ENCODE measurements around the gene PDE6A.

PDE6A gene

DNA sequence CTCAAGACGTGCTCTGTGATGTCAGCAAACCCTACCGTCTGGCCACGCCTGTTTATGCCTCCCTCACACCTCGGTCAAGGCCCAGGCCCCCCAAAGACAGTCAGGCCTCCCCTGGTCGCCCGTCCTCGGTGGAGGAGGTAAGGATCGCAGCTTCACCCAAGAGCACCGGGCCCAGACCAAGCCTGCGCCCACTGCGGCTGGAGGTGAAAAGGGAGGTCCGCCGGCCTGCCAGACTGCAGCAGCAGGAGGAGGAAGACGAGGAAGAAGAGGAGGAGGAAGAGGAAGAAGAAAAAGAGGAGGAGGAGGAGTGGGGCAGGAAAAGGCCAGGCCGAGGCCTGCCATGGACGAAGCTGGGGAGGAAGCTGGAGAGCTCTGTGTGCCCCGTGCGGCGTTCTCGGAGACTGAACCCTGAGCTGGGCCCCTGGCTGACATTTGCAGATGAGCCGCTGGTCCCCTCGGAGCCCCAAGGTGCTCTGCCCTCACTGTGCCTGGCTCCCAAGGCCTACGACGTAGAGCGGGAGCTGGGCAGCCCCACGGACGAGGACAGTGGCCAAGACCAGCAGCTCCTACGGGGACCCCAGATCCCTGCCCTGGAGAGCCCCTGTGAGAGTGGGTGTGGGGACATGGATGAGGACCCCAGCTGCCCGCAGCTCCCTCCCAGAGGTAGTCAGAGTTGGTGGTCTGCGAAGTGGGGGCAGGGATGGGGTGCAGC lies 111.3 kb downstream of the PDE6A start:
- DNase-seq = no peak

GRCh38 chr5:149832636-149833035 lies 112.0 kb downstream of the PDE6A start:
- no peak for DNase-seq

GRCh38 chr5:149831492-149831891 lies 113.1 kb downstream of the PDE6A start:
- no peak for DNase-seq

GRCh38 chr5:149830579-149830978 lies 114.0 kb downstream of the PDE6A start:
- no peak for DNase-seq

DNA sequence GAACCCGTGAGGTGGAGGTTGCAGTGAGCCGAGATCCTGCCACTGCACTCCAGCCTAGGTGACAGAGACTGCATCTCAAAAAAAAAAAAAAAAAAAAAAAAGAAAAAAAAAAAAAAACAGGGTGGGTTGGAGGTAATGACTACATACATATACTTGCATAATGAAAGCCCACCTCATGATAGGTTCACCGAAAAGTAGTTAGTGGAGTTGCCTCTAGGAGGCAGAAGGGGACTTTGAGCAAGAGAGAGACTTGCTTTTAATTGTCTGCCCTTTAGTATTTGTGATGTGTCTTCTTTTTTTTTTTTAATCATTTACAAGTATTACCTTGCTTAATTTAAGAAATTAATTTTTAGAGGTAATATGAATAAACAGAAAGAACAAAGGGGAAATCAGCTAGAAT lies 114.6 kb downstream of the PDE6A start:
- no peak for DNase-seq

DNA sequence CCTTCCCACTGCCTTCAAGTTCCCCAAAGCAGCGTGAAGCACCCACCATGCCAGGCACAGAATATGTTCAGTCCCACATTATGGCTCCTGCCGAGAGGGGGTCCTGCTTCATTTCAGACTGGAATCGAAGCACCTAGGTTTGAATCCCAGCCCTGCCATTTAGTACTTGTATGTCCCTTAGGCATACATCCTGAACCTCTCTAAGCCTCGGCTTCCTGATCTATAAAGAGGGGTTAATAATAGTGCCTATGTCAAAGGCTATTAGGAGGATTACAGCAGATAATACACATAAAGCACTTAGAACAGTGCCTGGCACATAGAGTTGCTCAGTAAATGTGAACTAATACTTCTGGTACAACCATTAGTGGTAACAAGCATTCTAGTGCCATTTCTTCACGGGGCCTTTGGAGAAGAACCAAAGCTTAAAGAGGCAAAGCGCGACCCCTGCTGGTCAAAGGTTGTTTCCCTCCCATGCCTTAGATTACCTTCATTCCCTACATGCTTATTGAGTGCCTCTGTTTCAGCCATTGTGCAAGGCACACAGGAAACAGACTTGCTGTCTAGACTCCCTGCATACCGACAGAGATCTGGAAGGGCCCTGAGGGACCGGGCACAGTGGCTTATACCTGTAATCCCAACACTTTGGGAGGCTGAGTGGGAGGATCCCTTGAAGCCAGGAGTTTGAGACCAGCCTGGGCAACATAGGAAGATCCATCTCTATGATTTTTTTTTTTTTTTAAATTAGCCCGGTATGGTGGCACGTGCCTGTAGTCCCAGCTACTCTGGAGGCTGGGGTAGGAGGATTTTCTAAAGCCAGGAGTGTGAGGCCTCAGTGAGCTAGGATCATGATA lies 116.2 kb downstream of the PDE6A start:
- DNase-seq = peak; percentile 90

GRCh38 chr5:149827546-149827945 lies 117.0 kb downstream of the PDE6A start:
- no peak for DNase-seq

- DNase-seq = no peak
These were observed 117.5 kb downstream of the PDE6A start for GRCh38 chr5:149827086-149827485.

DNA sequence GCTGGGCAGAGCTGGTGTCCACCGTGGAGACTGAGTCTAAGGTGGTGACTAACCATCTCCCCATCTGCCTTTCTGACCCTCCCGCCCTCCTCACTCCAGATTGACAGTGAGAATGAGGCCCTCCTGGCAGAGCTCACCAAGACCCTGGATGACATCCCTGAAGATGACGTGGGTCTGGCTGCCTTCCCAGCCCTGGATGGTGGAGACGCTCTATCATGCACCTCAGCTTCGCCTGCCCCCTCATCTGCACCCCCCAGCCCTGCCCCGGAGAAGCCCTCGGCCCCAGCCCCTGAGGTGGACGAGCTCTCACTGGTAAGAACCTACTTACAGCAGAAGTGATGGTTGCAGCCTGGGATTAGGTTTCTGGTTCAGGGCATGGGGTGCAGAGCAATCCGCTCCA lies 118.0 kb downstream of the PDE6A start:
- no peak for DNase-seq

GRCh38 chr5:149824846-149825245 lies 119.7 kb downstream of the PDE6A start:
- no peak for DNase-seq

DNA sequence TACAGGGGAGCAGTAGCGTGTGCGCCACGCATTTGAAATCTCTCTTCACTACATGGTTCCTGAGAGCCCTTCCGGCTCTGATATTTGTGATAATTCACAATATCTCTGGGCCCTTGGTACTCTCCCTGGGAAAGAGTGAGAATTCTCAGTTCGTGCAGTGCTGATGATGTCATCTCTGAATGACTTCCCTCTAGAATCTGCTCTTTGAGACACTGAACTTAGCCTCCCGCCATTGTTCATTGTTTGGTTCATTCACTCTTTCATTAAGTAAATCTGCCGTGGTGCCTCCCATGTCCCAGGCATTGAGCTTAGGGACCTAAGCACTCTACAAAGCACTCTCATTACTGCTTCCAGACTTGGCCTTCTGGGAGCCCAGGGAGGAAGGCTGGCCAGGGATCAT lies 120.5 kb downstream of the PDE6A start:
- DNase-seq = no peak

- no peak for DNase-seq
These were observed 121.2 kb downstream of the PDE6A start for GRCh38 chr5:149823375-149823774.

- DNase-seq = no peak
These were observed 122.3 kb downstream of the PDE6A start for GRCh38 chr5:149822301-149822700.

GRCh38 chr5:149820536-149821510 lies 123.8 kb downstream of the PDE6A start:
- no peak for DNase-seq

DNA sequence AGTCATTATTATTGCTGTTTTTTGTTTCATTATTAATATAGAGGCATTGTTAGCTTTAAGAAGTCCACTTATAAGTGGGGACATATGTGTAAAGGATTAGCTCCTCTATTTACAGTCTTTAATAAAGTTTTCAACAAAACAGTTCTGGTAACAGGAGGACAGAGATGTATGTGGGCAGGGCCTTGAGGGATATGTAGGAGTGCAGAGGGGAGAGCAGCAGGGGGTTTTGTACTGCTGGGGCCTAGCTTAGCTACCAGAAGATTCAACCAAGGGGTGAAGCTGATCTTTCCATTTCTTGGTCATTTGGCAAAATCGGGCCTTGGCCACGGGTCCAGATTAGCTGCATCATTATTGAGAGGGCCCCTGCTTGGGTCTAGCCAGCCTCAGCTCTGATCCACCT lies 124.6 kb downstream of the PDE6A start:
- no peak for DNase-seq

DNA sequence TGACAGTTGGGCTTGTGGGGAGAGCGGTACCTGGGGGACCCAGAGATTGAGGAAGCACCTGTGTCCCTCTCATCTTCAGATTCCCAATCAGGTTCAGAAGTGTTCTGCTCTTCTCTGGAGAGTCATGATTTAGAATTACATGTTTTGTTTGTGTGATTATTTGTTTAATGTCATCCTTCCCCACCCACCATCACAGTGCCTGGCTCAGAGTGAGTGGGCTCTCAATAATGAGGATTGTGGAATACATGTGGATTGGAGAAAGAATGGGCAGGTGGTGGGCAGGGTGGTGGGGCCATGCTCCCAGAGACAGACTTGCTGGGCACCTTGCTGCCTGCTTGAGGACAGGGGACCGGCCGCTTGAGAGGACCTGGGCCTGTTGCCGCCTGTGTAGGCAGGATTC lies 126.5 kb downstream of the PDE6A start:
- DNase-seq = no peak

DNA sequence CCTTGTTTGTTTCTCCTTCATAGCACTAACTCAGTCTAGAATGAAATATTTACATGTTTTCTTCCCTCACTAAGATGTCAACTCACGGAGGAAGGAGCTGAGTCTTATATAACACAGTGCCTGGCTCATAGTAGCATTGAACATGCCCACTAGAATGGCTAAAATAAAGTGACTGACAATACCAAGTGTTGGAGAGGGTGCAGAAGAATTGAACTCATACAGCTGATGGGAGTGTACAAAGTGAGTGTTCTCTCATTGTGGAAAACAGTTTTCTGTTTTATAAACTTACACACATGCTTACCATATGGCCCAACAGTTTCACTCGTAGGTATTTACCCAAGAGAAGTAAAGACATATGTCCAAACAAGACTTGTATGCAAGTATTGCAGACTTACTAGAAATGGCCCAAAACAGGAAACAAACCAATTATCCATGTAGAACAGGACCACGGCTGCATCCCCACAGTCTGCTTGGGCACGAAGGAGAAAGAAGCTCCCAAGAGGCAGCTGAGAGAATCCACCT lies 127.0 kb downstream of the PDE6A start:
- DNase-seq = no peak

DNA sequence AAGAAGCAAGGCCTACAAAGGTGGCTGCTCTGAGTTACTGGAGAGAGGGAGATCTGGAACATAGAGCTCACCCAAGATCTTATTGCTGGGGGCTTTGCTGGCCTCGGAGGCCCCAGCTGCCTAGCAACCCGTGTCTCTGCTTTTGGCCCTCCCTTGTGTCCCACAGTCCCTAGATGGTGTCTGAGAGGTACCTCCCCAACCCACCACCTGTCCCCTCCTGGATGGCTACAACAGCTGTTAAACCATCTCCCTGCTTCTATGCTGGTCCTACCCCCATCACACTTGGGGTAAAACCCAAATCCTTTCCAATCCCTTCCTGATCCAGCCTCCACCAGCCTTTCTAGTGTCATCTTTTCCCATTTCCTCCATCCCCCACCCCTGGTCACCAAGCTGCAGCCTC lies 127.9 kb downstream of the PDE6A start:
- no peak for DNase-seq

DNA sequence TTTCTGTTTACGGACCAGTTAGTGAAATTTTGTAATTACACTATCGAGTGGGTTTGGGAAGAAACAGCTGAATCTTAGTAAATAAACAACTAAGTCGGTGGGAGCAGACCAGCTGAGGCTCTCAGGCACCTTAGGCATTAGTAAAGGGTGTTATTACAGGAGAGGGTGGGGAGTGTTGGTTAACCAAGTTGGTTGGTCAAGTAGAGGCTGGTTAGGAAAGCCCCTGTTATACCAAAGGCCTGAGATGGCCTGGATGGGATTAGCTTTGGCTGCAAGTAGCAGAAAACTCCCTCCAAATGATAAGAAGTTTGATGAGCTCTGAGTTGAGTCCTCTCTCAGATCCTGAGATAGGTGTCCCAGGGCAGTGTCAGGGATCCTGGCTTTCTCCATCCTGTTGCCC lies 133.1 kb downstream of the PDE6A start:
- DNase-seq = no peak

- no peak for DNase-seq
These were observed 133.7 kb downstream of the PDE6A start for GRCh38 chr5:149810856-149811255.

GRCh38 chr5:149809931-149810691 lies 134.5 kb downstream of the PDE6A start:
- no peak for DNase-seq

Data from CD4-positive, alpha-beta T cell treated with Interleukin-17A for 4 hours (primary cell).